Stimulated activated CD8-positive, alpha-beta memory T cell treated with anti-CD3 and anti-CD28 coated beads, Interleukin-4, amount 100 ng/mL, for 4 hours (primary cell): ENCODE measurements around the gene ZFR.
"Not testable (repeated sequence)": the region's sequence is repeated elsewhere in the genome, so short reads cannot be mapped to it uniquely, and the experiment has no call there.

ENCODE experiments used
- DNase-seq, 2 donors: peaks; one replicate each; pipeline ENCODE4 v3.0.0-alpha.2; 2020; ENCODE audit warnings: low read depth in 2 of 2, low spot score in 1 of 2

The ZFR gene

DNA sequence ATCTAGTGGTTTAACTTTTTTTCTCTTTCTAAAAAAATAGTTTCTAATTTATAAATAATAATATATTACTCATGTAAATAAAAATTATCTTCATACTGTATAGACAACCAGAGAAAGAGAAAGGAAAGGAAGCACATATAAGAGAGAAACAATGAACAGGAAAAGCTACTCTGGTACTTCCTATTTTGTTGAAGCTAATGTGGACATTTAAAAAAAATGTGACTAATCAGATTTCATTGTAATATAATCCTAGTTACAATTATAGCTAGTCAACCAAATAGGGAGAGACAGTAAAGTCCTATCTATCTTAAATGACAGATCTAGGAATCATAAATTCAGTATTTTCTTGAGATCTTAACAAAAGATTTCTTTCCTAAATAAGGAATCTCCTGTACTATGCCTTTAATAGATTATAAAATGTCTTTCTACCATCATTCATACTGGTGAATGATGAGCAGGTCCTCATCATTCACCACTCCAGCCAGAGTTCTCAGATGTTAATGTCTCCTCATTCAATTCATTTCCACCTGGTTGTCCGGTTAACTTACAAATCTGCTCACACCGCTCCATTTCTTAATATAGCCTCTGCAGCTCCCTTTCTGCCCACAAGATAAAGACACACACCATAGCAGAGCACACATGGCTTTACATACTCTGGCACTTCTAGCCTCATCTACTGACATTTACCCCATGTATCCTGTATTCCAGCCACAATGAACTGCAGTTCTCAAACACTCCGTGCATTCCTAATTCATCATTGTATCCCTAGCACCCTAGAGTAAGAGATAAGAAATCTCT, 30.9 kb downstream of the ZFR start:
- DNase-seq: no peak

DNA sequence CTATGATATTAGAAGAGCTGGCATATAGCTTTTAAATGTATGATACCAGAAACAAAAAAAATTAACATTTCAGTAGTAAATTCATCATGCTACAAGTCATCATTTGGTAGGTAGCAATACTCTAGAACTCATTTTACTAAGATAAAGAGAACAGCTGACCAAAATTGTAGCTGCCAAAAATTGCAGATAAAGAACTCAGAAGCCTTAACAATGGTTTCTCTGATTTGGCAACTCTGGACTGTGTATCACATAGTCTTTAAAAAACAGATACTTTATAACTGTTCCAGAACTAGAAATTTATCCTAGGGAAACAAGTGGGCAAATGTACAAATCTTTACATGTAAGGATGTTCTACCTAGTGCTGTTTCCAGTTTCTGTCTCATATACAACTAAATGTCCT, 33.9 kb downstream of the ZFR start:
- DNase-seq: no peak

GRCh38 chr5:32406650-32407049, 37.9 kb downstream of the ZFR start:
- no peak for DNase-seq

GRCh38 chr5:32405507-32405906, 39.0 kb downstream of the ZFR start:
- DNase-seq: no peak

DNA sequence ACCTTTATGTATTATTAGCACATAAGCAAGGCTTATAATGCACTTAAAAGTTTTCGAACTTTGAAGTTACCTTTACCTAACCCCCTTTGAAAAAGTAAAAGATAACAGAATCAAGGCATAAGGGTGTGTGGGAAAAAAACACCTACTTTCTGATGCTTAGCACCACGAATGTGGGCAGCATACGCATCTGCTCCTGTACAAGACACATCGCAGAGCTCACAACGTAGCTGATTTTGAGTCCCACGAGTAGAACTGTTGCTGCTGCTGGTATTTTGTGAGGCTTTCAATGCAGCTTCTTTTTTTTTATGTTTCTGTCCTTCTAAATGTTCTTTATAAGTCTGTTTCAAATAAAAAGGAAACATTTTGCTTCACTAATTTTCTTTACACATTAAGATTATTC, 40.8 kb downstream of the ZFR start:
- no peak for DNase-seq

DNA sequence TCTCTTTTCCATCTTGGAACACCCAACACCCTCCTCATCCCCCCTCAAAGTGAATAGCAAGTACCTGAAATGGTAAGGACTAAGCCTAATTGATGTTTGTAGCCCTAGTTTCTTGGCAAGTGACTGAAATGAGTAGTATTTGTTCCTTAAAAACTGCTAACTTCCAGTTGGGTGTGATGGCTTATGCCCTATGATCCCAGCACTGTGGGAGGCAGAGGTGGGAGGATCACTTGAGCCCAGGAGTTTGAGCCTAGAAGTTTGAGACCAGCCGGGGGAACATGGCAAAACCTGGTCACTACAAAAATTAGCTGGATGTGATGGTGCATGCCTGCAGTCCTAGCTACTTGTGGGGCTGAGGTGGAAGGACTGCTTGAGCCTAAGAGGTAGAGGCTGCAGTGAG, 44.1 kb downstream of the ZFR start:
- no peak for DNase-seq

- DNase-seq: not testable (repeated sequence)
Measured at GRCh38 chr5:32398754-32399153, 45.8 kb downstream of the ZFR start.

GRCh38 chr5:32394981-32395380, 49.6 kb downstream of the ZFR start:
- no peak for DNase-seq

DNA sequence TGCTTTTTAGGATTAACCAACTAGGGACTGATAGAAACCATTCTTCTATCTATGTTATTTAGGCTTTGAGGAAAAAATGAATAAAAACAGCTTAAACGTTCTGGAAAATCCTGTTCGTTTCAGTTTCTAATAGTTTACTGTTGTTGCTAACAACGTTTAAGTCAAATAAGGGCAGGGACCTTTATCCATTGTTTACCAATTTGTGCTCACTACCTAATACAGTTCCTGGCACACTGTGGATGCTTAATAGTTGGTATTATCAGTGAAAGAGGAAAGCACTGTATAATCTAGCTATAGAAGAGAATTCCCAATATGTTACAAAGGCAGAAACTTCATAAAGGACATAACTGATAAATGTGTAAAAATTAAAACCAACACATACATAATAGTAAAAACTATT, 52.5 kb downstream of the ZFR start:
- no peak for DNase-seq

- DNase-seq: no peak
Measured at GRCh38 chr5:32390819-32391591, 53.5 kb downstream of the ZFR start.

DNA sequence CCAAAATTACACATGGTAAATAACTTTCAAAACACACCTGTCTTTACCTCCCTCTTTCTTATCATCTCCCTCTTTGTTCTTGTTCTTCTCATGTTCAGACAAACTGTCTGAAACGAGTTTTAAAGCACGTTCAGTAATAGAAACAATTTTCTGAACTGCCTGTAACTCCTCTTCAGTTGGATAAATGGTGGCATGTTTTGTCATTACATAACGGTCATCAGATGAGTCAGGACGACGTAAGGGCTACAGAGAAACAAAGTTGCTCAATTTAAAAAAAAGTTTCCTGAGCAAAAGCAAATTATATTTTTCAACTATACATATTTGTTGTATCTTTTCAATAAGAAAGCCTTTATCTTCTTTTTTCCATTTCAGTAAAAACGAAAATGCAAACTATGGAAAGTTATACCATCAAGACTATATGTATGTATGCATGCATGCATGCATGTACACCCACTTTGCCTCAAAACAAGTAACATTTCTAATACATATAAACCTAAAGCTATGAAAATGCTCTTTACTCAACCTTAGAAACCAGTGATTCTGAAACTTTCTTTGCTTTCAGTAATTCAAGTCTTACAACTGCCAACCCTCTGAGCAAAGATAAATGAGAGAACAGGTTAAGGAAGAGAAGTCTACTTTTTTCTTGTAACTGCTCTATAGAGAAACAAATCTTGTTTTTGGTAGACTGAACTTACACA, 56.0 kb downstream of the ZFR start:
- no peak for DNase-seq

GRCh38 chr5:32387841-32388240, 56.7 kb downstream of the ZFR start:
- no peak for DNase-seq

GRCh38 chr5:32387211-32387610, 57.3 kb downstream of the ZFR start:
- no peak for DNase-seq

GRCh38 chr5:32384621-32385020, 59.9 kb downstream of the ZFR start:
- no peak for DNase-seq

GRCh38 chr5:32383586-32383985, 61.0 kb downstream of the ZFR start:
- no peak for DNase-seq

DNA sequence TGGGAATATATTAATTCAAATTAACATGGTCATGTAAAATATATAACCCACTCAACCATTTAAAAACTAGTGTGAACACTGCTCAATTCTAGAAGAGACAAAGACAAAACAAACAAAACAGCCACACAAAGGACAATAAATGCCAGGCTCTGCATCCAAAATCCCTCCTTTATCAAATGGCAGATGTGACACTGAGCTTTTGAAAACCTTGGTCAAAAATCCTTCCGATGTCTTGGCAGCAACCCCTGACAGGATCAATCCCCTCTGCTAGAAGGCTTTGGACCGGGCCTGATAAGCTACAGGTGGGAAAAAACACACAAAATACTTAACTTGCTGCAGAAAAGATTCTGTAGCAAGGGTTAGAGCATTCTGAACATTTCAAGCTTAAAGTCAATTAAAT, 61.5 kb downstream of the ZFR start:
- no peak for DNase-seq

DNA sequence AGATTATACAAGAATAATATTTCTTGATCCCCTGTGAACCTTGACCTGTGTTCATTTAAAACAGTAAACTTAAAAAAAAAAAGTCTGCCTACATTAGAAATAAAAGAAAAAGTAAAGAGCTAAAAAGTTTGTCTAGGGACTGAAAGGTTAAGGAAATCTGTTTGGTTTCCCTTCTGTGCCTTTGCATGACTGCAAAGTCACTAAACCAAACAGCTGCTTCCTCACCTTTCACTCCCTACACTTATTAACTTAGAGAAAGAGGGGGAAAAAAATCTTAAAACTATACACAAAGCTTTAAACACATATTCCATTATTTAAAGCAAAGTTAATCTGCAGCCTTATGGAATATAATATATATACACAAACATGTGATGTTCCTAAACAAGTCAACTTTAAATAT, 65.1 kb downstream of the ZFR start:
- DNase-seq: no peak

DNA sequence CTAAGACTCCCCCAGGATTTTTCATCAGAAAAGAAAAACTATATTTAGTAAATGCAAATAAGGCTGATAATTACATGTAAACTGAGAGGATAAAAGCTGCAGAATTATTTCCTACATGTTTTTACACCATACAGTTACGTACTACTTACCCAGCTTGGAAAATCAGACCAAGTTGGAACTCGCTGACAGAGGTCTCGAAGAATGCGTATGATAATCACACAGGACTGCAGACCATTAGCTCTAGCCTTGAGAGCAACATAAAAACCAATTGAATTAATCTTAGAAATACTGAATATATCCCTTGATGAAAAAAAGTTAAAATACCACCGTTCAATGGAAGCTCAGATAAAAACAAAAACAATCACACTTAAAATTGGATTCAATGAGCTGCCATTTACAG, 65.6 kb downstream of the ZFR start:
- DNase-seq: no peak

DNA sequence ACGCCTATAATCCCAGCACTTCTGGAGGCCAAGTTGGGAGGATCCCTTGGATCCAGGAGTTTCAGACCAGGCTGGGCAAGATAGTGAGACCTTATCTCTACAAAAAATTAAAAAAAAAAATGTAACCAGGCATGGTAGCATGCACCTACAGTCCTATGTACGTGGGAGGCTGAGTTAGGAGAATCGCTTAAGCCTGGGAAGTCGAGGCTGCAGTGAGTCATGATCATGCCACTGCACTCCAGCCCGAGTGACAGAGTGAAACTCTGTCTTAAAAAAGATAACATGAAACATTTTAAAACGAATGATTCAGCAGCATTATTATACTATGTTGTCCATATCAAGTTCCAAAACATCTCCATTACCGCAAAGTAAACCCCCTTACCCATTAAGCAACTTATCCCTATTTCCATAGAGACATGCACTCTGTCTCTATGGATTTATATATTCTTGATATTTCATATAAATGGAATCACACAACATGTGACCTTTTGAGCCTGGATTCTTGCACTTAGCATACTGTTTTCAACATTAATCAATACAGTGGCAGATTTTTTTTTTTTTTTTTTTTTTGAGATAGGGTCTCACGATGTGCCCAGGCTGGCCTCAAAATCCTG, 74.9 kb downstream of the ZFR start:
- DNase-seq: no peak

DNA sequence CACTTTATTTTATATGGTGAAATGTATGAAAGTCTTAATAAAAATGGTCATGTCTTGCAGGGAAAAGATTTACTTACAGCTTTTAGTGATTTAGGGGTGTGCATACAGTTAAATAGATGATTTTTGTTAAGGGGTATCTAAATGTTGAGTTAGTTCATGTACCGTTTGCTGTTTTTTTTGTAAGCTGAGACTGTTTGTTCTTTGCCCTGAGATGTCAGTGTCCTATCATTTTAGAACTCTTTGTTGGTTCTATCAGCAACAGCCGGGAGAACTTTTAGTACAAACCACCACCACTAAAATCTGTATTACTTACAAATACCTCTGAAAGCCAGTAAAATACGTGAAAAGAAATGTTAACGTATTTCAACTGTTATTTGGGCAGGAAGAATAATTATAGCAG, 75.5 kb downstream of the ZFR start:
- DNase-seq: no peak

- not testable (repeated sequence) for DNase-seq
Measured at GRCh38 chr5:32367271-32367670, 77.3 kb downstream of the ZFR start.

GRCh38 chr5:32365623-32366022, 78.9 kb downstream of the ZFR start:
- DNase-seq: no peak
